HEK293T (cell line): ENCODE measurements around the gene LRRC55.

Experiments
- CTCF ChIA-PET: fragments of 350-600 bp; formaldehyde crosslinking; extraction: SDS; loops from one replicate; lab custom pipeline; 2021; ENCODE audit warnings: antibody characterized with exemption, inconsistent platforms; lab: Yijun Ruan, JAX
- POLR2A ChIA-PET: fragments of 350-600 bp; formaldehyde crosslinking; extraction: SDS; loops from one replicate; lab custom pipeline; 2020; ENCODE audit warnings: antibody characterized with exemption, inconsistent platforms; lab: Yijun Ruan, JAX
- DNase-seq: peaks from one replicate; pipeline ENCODE4 v3.0.0; 2012; ENCODE audit warnings: mixed read lengths; ENCODE audit errors: extremely low spot score
- ARNT ChIP-seq: fragments of 450-650 bp; IDR thresholded peaks from 2 replicates; pipeline ENCODE4 v1.6.1; 2017; ENCODE audit warnings: mild to moderate bottlenecking
- BHLHE40 ChIP-seq: fragments of 450-650 bp; IDR thresholded peaks from 2 replicates; pipeline ENCODE4 v1.6.1; 2016; ENCODE audit warnings: mild to moderate bottlenecking, moderate library complexity, borderline replicate concordance
- CTBP1 ChIP-seq: fragments of 450-650 bp; IDR thresholded peaks from 2 replicates; pipeline ENCODE4 v1.6.1; 2016; ENCODE audit warnings: borderline replicate concordance
- ELF4 ChIP-seq: fragments of 450-650 bp; IDR thresholded peaks from 2 replicates; pipeline ENCODE4 v1.6.1; 2017; ENCODE audit warnings: antibody characterized with exemption
- FOXA1 ChIP-seq: fragments of 450-650 bp; IDR thresholded peaks from 2 replicates; pipeline ENCODE4 v1.6.1; 2016; ENCODE audit warnings: mild to moderate bottlenecking
- FOXK2 ChIP-seq: fragments of 450-650 bp; IDR thresholded peaks from 2 replicates; pipeline ENCODE4 v1.6.1; 2016; ENCODE audit warnings: mild to moderate bottlenecking
- FOXM1 ChIP-seq: fragments of 450-650 bp; IDR thresholded peaks from 2 replicates; pipeline ENCODE4 v1.6.1; 2017; ENCODE audit warnings: mild to moderate bottlenecking, borderline replicate concordance
- HDGF ChIP-seq: fragments of 450-650 bp; IDR thresholded peaks from 2 replicates; pipeline ENCODE4 v1.6.1; 2017; ENCODE audit warnings: antibody characterized with exemption, borderline replicate concordance
- L3MBTL2 ChIP-seq: fragments of 450-650 bp; conservative IDR thresholded peaks from 2 replicates; pipeline ENCODE4 v1.6.1; 2016; ENCODE audit warnings: mild to moderate bottlenecking
- LEF1 ChIP-seq: fragments of 450-650 bp; IDR thresholded peaks from 2 replicates; pipeline ENCODE4 v1.6.1; 2017; ENCODE audit warnings: mild to moderate bottlenecking, borderline replicate concordance
- NFRKB ChIP-seq: fragments of 450-650 bp; IDR thresholded peaks from 2 replicates; pipeline ENCODE4 v1.6.1; 2016; ENCODE audit warnings: mild to moderate bottlenecking, moderate library complexity
- SP1 ChIP-seq: fragments of 450-650 bp; IDR thresholded peaks from 2 replicates; pipeline ENCODE4 v1.6.1; 2017
- SUZ12 ChIP-seq: fragments of 450-650 bp; IDR thresholded peaks from 2 replicates; pipeline ENCODE4 v1.6.1; 2016; ENCODE audit warnings: mild to moderate bottlenecking
- TARDBP ChIP-seq: fragments of 450-650 bp; IDR thresholded peaks from 2 replicates; pipeline ENCODE4 v1.6.1; 2016
- ZNF384 ChIP-seq: fragments of 450-650 bp; IDR thresholded peaks from 2 replicates; pipeline ENCODE4 v1.6.1; 2016
- TF ChIP-seq, protein P1 (sequence below): fragments of 450-650 bp; IDR thresholded peaks from 2 replicates; pipeline ENCODE4 v1.6.1; 2016

Gene LRRC55

DNA sequence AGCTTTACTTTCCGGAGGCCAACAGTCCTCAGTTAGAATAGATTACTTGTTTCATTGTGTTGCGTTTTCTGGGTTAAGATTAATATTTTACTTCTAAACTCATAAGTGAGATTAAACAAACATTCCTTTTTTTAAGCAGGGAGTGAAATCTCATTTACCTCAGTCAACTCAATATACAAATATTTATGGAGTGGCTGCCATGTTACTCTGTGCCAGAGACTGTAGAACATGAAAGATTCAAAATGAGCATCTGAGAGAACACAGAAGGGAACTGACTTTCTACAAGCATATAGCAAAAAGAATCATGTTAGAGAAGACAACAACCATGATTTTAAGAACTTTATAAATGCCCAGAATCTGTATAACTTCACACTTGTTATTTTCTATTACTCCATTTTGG, 3.4 kb upstream of the LRRC55 start:
- ChIA-PET CTCF (no interaction called here), POLR2A (no interaction called here)
- DNase-seq, result no peak
- TF ChIP-seq TARDBP (no peak), L3MBTL2 (no peak), LEF1 (no peak), ELF4 (no peak), HDGF (no peak), SP1 (no peak), CTBP1 (no peak), SUZ12 (no peak), ARNT (no peak), ZNF384 (no peak), FOXM1 (no peak), NFRKB (no peak), FOXA1 (no peak)
- TF ChIP-seq, protein P1, sequence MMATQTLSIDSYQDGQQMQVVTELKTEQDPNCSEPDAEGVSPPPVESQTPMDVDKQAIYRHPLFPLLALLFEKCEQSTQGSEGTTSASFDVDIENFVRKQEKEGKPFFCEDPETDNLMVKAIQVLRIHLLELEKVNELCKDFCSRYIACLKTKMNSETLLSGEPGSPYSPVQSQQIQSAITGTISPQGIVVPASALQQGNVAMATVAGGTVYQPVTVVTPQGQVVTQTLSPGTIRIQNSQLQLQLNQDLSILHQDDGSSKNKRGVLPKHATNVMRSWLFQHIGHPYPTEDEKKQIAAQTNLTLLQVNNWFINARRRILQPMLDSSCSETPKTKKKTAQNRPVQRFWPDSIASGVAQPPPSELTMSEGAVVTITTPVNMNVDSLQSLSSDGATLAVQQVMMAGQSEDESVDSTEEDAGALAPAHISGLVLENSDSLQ, result no peak

DNA sequence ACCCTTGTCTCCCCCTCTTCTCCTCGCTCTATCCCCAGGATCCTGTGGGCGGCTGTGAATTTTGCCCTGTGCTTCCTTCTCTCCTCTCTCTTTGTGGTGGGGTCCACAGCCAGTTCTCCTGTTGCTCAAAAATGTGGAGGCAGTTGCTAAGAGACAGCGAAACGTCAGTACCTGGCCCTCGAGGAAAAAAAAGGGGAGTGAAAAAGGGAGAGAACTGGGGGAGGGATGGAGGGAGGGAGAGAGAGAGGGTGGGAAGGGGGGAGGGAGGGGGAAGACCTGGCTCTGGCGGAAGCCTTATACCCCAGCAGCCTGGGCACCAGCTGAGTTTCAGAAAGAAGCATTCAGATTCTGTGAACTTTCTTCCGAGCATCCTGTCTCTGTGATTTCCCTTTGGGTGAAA, 2.1 kb upstream of the LRRC55 start:
- CTCF ChIA-PET, result no interaction called here
- no peak for DNase-seq
- TF ChIP-seq, protein P1, result no peak
- no peak for TF ChIP-seq CTBP1
- no peak for TF ChIP-seq HDGF
- no peak for TF ChIP-seq ZNF384
- TF ChIP-seq NFRKB, result no peak
- TF ChIP-seq SP1, result no peak
- no peak for TF ChIP-seq FOXM1
- TF ChIP-seq ARNT, result no peak
- no peak for TF ChIP-seq LEF1
- no peak for TF ChIP-seq ELF4
- no peak for TF ChIP-seq FOXA1
- TF ChIP-seq SUZ12, result no peak
- POLR2A ChIA-PET, result no interaction called here

DNA sequence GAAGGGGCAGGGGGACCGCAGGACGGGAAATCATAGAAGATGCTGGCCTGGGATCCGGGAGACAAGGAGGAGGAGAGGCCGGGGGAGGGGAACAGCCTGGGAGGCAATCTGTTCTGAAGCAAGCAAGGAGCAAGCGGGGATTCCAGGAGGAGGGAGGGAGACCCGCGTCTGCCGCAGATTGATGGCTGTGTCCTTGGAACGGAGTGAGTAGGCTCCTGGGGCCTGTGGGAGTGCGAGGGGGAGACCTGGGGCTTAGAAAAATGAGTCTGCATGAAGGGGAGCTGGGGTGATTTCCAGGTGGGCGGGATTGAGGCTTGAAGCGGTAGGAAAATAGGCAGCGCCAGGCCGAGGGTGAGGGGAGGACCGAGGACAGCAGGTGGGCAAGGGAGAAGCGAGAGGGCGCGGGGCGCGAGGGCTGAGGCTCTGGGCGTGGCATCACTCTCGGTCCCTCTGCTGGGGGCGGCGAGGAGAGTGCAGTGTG, 1.6 kb upstream of the LRRC55 start:
- CTCF ChIA-PET, result no interaction called here
- POLR2A ChIA-PET, result no interaction called here
- DNase-seq, result no peak
- no peak for TF ChIP-seq SUZ12
- TF ChIP-seq CTBP1, result no peak
- TF ChIP-seq LEF1, result no peak
- TF ChIP-seq, protein P1, result no peak
- no peak for TF ChIP-seq FOXK2
- TF ChIP-seq FOXM1, result no peak
- no peak for TF ChIP-seq HDGF
- TF ChIP-seq NFRKB, result no peak
- no peak for TF ChIP-seq L3MBTL2

DNA sequence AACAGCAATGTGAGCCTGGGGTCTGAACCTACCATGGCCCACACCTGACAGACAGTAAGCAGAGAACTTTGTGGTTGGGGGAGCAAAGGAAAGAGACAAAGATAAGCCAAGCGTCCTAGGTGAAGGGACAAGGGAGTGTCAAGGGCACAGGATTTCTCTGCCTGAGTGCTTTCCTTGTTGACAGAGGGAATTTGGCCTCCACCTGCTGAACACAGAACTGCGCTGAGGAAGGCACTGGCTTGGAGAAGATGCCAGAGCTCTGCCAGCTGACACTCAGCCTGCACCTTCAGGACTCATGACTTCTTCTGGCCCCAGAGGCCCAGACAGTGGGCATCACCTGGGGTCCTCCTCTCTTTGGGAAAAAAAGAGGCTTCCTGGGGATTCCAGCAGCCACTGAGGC, 789 bp upstream of the LRRC55 start:
- POLR2A ChIA-PET, result no interaction called here
- CTCF ChIA-PET, result no interaction called here
- DNase-seq, result no peak
- no peak for TF ChIP-seq FOXK2
- TF ChIP-seq ZNF384, result no peak
- TF ChIP-seq SUZ12, result no peak
- no peak for TF ChIP-seq TARDBP
- no peak for TF ChIP-seq L3MBTL2

DNA sequence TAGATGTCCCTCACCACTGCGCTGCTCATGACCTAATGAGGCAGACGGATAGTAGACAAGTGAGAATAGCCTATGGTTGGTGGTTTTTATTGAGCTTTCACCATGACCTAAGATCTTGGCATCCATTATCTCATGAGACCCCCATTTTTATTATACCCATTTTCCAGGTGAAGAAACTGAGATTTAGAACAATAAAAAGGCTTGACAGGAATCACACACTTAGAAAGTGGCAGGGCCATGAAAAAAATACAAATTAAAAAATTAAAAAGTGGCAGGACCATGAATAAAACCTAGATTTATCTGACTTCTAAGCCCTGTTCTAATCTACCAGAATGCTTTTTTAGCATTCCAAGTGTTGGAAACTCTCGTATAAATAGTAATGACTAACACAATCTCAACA, 1.1 kb downstream of the LRRC55 start:
- no peak for DNase-seq
- ChIA-PET POLR2A (no interaction called here), CTCF (no interaction called here)
- no peak for TF ChIP-seq CTBP1
- no peak for TF ChIP-seq HDGF
- no peak for TF ChIP-seq LEF1
- no peak for TF ChIP-seq FOXA1
- TF ChIP-seq ARNT, result no peak
- no peak for TF ChIP-seq TARDBP
- no peak for TF ChIP-seq NFRKB
- no peak for TF ChIP-seq L3MBTL2
- TF ChIP-seq FOXM1, result no peak
- no peak for TF ChIP-seq FOXK2
- TF ChIP-seq BHLHE40, result no peak
- TF ChIP-seq ELF4, result no peak
- no peak for TF ChIP-seq SUZ12
- TF ChIP-seq, protein P1, result no peak

DNA sequence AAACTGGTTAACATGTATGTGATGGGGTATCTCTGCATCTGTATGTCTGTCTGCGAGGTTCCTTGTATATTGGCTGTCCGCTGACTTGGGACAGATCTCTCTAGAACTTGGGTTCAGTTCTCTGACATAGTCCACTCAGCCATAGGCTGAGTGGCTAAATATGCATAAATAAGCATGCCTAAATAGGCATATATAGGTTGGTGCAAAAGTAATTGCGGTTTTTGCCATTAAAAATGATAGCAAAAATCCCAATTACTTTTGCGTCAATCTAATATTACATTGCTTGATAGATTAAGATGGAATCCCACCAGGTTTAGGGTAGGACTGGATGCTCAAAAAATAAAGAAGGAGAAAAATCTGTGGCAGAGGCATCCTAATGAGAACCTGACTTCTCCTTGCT, 8.8 kb downstream of the LRRC55 start:
- peak; percentile 77; the same call in 1 of the 2 replicates for TF ChIP-seq ELF4
- TF ChIP-seq SUZ12, result no peak
- POLR2A ChIA-PET, result no interaction called here
- no peak for DNase-seq
- CTCF ChIA-PET, result no interaction called here
